Measurements from ENCODE around the gene EBPL. TPM values are rescaled to one million over a fixed set of nuclear protein-coding genes. Genes with fewer than 3 reads are reported as not detected.
"Not testable (repeated sequence)": the region's sequence is repeated elsewhere in the genome, so short reads cannot be mapped to it uniquely, and the experiment has no call there.

EBPL gene
- 35.5 and 35.6 TPM in 2 replicates for total RNA-seq

DNA sequence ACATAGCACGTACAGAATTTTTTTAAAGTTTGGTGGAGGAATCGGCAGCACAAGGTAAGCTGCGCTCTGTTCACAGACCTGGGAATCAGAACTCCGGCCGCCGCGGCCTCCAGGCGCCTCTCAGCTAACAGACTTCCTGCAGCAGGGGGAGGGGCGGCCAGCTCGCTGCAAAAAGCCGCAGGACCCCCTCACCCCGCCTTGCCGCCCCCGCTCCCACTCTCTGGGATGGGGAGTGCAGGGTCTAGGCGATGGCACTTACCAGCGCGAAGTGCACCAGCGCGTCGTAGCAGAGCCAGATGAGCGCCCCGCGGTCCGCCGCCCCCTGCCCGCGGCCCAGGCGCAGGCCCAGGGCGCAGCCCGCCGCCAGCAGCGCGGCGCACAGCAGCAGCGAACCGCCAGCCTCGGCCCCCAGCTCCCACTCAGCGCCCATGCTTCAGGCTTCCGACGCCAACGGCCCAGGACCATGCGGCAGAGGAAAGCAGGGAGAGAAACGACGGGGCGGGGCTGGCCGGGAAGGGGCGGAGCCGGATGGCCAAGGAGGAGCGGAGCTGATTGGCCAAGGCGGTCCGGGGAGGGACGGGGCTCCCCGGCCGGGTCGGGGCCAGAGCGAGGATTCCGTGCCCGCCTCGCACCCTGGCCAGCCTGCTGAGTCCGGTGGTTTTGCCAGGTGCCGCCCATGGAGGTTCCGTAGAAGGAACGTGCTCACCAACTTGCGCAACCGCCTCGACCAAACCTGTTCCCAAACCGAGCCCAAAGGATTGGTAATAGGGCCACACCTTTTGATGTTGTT lies at the start of gene EBPL:
Gene EBPL, minus strand, starts transcription at position 492 of the 790 bp plus-strand sequence. Its CDS starts 62 bp downstream, at position 430.
- intact Hi-C loops (cut with micrococcal nuclease) = loop anchor here (1.0 to 10.0 kb wide), 14 partner anchors 8 to 1762 kb away; partner anchors contain the start of genes ARL11, CAB39L, CDADC1 and FNDC3A

DNA sequence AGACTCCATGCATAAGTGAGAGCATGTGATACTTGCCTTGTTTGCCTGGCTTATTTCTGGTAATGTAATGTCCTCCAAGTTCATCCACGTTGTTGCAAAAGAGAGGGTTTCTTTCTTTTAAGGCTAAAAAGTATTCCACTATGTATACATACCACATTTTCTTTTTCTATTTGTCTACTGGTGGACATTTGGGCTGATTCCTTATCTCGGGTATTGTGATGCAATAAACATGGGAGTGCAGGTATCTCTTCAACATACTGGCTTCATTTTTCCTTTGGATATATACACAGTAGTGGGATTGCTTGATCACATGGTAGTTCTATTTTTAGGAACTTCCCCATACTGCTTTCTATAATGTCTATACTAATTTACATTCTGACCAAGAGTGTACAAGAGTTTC lies 49.6 kb upstream of the EBPL start:
- intact Hi-C loops (cut with micrococcal nuclease) = no loop called here

DNA sequence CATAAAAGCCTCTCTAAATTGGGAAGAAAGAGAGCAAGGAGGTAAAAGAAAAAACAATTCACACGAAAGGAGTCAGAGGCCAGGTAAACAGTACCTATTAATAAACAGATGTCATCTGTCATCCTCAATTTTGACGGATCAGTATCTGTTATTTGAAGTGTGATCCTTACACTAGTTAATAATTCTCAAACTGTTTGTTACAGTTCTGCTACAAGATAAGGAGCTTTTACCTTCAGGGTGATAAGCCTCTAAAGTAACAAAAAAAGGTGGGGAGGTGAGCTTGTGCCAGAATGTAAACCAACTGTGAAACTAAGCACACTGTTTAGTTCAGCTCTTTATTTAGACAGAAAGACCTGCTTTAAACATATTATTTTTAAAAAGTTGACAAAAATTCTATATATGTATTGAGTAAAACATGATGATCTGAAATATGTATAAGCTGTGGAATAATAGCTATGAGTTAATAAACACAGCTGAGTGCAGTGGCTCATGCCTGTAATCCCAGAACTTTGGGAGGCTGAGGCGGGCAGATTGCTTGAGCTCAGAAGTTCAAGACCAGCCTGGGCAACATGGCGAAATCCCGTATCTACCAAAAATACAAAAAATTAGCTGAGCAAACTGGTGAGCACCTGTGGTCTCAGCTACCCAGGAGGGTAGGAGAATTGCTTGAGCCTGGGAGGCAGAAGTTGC lies 48.4 kb upstream of the EBPL start:
- intact Hi-C loops (cut with micrococcal nuclease) = no loop called here

DNA sequence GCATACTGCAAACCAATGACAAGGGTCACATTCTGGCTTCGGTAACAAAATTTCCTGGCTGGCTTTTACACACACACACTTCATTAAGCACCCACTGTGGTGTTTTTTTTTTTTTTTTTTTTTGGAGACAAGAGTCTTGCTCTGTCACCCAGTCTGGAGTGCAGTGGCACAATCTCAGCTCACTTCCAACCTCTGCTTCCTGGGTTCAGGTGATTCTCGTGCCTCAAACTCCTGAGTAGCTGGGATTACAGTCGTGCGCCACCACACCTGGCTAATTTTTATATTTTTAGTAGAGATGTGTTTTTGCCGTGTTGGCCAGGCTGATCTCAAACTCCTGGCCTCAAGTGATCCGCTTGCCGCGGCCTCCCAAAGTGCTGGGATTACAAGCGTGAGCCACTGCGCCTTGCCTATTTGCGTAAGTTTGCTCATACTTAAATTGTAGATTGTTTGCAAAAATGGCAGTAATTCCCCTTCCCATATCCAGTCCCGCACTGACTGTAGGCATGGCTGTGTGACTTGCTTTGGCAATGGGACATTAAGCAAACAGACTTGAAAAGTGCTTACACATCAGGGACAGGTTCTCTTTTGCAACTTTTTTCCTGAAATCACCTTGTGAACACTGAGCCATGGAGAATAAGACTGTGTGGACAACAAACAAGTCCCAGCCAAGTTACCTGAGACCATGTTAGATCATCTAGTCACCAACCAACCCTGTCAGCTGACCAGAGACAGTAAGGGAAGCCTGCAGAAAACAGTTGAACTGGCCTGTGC lies 42.1 kb upstream of the EBPL start:
- intact Hi-C loops (cut with micrococcal nuclease) = no loop called here

DNA sequence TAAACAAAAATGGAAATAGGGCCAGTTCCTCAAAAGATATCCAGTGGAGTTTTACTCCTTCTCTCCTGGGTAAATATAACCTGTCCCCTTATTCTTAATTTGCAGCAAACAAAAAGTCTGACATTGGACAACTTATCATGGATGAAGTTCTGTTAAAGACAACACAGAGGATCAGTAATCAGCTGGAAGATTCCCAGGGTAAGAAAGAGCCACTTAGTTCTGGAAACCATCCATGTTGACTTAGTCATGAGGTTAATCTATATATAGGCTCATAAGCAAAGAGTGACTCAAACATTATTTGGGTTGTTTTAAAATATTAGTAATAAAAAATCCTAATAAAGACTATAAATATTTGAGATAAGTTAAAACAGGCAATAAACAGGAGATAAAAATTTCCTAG lies 40.5 kb upstream of the EBPL start:
- intact Hi-C loops (cut with micrococcal nuclease) = no loop called here

DNA sequence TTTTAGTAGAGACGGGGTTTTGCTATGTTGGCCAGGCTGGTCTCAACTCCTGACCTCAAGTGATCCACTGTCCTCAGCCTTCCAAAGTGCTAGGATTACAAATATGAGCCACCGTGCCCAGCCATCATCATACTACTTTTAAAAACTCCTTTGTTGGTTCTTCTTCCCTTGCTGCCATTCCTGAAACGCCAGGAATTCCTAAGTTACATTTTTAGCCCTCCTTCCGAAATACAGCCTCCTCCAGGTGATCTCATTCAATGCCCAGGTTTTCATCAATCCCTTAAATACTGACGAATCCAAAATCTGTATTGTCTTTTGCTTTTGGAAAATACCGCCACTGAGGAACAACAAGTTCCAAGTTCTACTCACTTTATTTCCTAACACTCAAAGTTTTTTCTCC lies 25.3 kb upstream of the EBPL start:
- intact Hi-C loops (cut with micrococcal nuclease) = loop anchor here (5.0 kb wide), 1 partner anchor 76 kb away; the partner anchor contains the start of gene KPNA3

DNA sequence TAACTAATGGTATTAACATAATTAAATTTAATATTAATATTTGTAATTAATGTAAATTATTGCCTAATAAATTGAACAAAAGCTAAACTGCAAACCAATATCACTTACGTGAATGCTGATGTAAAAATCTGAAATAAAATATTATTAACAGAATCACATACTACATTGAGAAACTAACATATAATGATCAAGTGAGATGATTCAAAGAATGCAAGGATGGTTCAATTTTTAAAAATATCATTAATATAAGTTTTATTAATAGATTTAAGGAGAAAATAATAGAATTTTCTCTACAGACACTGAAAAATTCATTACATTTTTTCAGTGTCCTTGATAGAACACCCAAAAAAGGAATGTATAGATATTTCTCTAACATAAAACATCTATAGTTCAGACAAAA lies 23.5 kb upstream of the EBPL start:
- intact Hi-C loops (cut with micrococcal nuclease) = loop anchor here (5.0 kb wide), 1 partner anchor 78 kb away; the partner anchor contains the start of gene KPNA3

DNA sequence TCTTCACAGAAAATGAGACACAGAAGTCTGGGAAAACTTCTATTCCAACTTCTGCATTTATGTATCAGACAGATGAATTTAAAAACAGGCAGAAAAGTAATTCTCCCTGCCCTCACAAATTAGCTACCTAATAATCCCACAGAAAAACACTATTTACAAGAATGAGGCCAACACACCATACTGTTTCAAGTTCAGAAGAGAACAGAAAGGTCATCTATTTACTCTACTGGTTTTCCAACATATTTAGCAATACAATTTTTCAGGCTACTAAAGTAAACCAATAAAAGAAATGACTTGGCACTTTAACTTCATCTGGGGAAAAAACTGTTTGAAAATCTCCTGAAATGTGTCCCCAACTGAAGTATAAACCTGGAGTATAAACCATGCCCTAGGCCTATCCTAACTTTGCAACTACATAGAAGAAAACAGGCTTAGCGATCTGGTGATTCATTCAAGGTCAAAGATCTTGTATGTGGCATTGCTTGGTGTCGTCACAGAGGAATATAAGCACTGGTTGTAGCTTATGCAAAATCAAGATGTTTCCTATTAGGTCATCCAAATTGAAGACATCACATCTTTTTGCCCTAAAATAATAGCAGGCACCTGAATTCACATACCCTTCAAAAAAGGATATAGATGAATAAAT lies 20.1 kb upstream of the EBPL start:
- intact Hi-C loops (cut with micrococcal nuclease) = no loop called here

DNA sequence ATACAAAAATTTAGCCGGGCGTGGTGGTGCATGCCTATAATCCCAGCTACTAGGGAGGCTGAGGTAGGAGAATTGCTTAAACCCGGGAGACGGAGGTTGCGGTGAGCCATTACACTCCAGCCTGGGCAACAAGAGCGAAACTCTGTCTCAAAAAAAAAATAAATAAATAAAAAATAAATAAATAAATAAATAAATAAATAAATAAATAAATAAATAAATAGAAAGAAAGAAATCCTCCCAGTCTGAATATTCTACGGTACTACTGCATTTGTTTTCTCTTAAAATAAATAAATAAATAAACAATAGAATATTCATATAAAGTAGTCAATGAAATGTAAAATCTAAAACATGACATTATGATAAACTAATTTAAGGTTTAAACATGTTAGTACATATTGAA lies 13.0 kb upstream of the EBPL start:
- intact Hi-C loops (cut with micrococcal nuclease) = not testable (repeated sequence)

DNA sequence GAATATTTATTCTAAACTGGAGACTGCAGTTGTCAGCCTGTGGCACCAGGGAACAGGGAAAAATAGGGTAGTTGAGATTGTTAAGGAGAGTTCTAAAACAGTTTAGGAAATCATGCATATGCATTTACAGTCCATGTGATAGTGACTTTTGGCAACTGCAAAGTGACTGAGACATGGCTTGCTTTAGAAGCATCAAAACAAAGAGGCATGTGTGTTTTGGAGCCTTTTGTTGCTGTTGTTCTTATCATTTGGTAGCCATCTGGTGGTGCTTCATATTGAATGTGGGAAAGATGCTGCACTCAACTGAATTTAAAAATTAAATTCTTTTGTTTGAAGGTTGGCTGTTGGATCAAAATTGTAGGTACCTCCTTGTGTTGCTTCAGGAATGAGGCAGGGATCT lies 10.2 kb upstream of the EBPL start:
- intact Hi-C loops (cut with micrococcal nuclease) = no loop called here

DNA sequence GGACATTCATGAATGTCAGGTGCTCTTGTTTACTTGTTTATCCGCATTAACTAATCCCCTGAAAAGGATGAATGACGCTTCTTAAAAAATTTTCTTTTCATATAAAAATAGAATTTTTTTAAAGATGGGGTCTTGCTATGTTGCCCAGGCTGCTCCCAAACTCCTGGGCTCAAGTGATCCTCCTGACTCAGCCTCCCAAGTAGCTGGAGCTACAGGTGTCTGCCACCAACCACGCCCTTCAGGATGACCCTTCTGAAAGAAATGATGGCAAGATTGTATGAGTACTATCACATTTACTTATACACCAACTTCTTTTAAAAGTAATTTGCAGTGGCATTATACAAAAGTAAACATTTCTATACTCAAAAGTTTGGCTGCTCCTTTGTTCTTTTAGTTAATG lies 6.2 kb upstream of the EBPL start:
- intact Hi-C loops (cut with micrococcal nuclease) = loop anchor here (10.0 kb wide), 1 partner anchor 1377 kb away; no protein-coding TSS in a partner anchor

DNA sequence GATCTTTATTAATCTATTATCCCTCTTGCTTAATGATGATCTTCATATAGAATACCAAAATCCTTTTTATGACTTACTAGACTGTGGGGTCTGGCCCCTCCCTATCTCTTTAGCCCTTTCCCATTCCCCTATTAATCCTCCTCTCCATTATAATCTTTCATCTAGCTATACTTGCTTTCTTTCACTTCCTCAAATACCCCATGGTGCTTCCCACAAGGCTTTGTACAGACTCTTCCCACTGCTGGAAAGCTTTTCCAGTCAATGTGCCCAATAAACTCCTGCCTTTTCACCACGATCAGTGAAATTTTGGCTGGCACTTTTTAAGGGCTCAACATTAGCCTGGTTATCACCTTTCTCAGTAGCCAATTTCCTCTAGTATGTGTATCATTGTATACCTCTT lies 3.2 kb upstream of the EBPL start:
- intact Hi-C loops (cut with micrococcal nuclease) = loop anchor here (5.0 to 10.0 kb wide), 5 partner anchors 447 to 1692 kb away; partner anchors contain the start of genes CDADC1, FNDC3A and SUCLA2

DNA sequence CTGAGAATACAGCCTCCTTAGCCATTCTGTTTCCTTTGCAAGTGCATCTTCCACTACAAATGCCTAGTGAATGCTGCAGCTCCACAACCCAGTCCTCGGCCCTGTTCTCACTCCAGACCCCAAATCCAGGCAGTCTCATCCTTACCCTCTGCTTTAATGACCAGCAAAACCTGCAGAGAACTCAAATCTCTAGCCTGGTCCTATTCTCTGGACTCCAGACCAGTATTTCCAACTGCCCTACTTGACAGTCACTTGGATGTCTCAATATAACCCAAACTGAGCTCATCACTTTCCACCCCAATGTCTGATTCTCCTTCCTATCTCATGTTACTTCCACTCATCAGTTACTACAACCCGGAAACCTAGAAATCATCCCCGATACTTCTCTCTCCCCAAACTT lies 2.6 kb upstream of the EBPL start:
- intact Hi-C loops (cut with micrococcal nuclease) = loop anchor here (5.0 to 10.0 kb wide), 5 partner anchors 447 to 1692 kb away; partner anchors contain the start of genes CDADC1, FNDC3A and SUCLA2

DNA sequence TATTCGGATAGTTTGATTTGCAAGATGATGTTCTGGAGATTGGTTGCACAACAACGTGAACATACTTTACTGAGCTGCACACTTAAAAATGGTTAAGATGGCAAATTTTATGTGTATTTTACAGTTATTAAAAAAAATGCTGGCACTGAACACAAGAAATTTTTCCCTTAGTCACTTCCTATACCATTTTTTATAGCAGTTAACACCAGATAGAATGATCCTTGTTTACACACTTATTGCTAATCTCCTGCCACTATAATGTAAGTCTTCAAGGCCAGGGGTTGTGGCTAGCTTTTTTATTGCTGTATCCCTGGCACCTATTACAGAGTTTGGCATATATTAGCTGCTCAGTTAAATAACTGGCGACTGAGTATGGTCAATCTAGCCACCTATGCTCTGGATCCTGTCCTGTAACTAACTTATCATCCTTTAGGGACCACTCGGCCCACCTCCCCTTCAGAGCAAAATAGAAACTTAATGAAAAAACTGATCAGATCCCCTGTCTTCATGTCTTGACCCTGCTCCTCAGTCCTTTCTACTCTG lies 2.0 kb upstream of the EBPL start:
- intact Hi-C loops (cut with micrococcal nuclease) = loop anchor here (5.0 to 10.0 kb wide), 5 partner anchors 446 to 1691 kb away; partner anchors contain the start of genes CDADC1, FNDC3A and SUCLA2

DNA sequence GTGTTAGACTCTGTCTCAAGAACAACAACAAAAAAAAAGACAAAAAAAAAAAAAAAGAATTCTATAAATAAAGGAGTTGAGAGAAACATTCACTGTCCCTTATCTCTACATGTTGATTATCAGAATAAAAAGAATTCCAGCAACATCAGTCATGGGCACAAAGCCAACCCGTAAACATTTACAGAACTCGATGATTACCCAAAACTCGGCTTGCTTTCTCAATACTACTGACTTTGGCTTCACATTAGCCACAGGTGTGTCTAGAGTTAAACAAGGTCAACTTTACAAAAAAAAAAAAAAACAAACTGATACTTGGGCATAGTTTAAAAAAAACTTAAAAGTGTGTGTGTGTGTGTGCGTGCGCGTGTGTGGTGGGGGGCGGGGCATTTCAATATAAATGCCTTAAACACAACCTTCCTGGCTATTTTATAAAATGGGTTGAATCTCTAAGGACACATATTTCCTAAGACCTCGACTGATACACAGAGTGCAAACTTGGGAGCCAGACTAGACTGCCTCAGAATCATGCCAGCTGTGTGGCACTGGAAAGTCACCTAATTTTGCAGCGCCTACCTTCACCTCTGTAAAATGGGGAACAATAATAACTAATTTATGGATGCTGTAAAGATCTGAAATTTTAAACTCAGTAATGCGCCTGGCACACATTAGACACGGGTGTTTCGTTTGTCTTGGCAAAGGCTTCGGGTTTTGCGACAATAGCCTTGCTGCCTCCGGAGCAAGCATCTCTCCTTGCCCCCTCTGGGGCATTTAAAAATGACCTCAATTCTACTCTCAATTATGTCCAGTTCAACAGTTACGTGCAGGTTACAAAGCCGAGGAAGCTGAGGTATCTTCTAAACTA lies 922 bp downstream of the EBPL start:
- intact Hi-C loops (cut with micrococcal nuclease) = loop anchor here (2.0 to 10.0 kb wide), 6 partner anchors 62 to 1688 kb away; partner anchors contain the start of genes ARL11, CDADC1, FNDC3A and SUCLA2

DNA sequence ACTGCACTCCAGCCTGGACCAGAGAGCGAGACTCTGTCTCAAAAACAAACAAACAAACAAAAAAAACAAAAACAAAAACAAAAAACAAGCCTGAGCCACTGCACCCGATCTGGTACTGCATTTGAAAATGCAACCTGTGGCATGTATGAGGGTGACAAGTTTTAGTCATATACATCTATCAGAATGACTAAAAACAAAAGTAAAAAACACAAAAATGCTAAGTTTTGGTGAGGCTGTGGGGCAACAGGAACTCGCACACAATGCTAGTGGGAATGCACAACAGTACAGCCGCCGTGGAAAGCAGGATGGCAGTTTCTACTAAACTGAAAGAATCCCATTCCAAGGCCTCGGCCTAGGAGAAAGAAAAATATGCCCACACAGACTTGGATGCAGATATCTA lies 7.8 kb downstream of the EBPL start:
- intact Hi-C loops (cut with micrococcal nuclease) = loop anchor here (1.0 to 2.0 kb wide), 3 partner anchors 8 to 187 kb away; partner anchors contain the start of genes EBPL and KPNA3

DNA sequence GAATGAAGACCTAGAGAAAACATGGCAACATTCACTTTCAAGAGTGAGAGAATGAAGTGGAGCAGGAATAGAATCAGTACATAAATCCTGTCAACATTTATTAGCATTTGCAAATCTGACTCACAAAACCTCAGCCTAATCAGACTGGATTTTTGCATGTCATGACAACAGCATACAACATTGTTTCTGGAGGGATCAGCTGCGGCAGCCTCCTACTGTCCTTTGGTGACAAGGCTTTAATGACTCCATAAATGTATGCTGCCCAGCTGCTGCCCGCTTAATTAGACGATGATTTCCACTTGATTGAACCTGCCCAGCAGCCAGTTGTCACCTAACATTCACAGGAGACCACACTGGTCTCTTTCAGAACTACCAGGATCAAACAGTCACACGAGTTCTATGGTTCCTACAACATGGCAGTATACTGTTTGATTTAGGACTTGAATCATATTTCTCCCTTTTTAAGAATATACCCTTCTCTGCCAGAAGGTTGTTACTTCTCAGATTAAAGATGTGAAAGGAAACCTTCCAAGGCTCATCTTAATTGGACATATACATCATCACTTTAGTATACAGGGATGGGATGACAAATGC lies 9.3 kb downstream of the EBPL start:
- intact Hi-C loops (cut with micrococcal nuclease) = loop anchor here (2.0 kb wide), 2 partner anchors 111 to 185 kb away; partner anchors contain the start of gene KPNA3

DNA sequence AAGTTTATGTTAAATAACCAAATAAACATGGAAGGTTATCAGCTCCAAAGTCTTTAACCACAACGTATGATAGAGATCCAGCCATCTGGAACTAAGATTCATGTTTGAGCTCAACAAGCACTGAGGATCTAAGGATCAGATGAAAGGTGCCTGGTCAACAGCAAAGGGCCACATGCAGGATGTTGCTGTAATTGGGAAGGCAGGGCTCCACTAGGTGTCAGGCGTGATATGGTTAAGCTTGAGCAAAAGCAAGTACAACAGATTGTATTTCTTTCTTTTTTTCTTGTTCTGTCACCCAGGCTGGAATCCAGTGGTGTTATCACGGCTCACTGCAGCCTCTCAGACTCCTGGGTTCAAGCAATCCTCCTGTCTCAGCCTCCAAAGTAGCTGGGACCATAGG lies 12.0 kb downstream of the EBPL start:
- intact Hi-C loops (cut with micrococcal nuclease) = no loop called here
